Tongue (tissue), 2 donors: ENCODE measurements around the gene GPR162. TPM values are rescaled to one million over a fixed set of nuclear protein-coding genes. Genes with fewer than 3 reads are reported as not detected.

Experiments
- DNase-seq: peaks from one replicate; pipeline ENCODE4 v3.0.0-alpha.2; 2015
- total RNA-seq: library from RNA; depleted of rRNA; stranded (reverse); fragments of >200 nt; gene quantifications from one replicate; pipeline ENCODE4 v1.2.3, GENCODE V29; 2014

GPR162 gene
- total RNA-seq, 1 donor from 2014 or later = 13.1 TPM

GRCh38 chr12:6823182-6824084 is 1.8 kb downstream of the GPR162 start:
- no peak for DNase-seq

GRCh38 chr12:6824085-6824775 is 2.6 kb downstream of the GPR162 start:
- DNase-seq = no peak

GRCh38 chr12:6824901-6825381 is 3.3 kb downstream of the GPR162 start:
- no peak for DNase-seq

- peak; percentile 95 for DNase-seq
Observed at GRCh38 chr12:6825398-6826124, 3.9 kb downstream of the GPR162 start.

GRCh38 chr12:6826125-6826733 is 4.6 kb downstream of the GPR162 start:
- DNase-seq = no peak

- no peak for DNase-seq
Observed at GRCh38 chr12:6826734-6827436, 5.3 kb downstream of the GPR162 start.

- peak; percentile 91 for DNase-seq
Observed at GRCh38 chr12:6827437-6827911, 5.9 kb downstream of the GPR162 start.

GRCh38 chr12:6827982-6828780 is 6.6 kb downstream of the GPR162 start, which contains the start of gene P3H3:
Gene P3H3, plus strand, starts transcription at chr12:6828407. Its CDS starts 34 bp downstream, at chr12:6828441.
- peak; percentile 72 for DNase-seq

- peak; percentile 77 for DNase-seq
Observed at GRCh38 chr12:6828781-6829535, 7.3 kb downstream of the GPR162 start.

GRCh38 chr12:6829536-6830220 is 8.1 kb downstream of the GPR162 start:
- no peak for DNase-seq

- DNase-seq = no peak
Observed at GRCh38 chr12:6830286-6830890, 8.8 kb downstream of the GPR162 start.

GRCh38 chr12:6830999-6831398 is 9.4 kb downstream of the GPR162 start:
- no peak for DNase-seq

GRCh38 chr12:6831450-6831995 is 9.9 kb downstream of the GPR162 start:
- DNase-seq = no peak

- DNase-seq = no peak
Observed at GRCh38 chr12:6832125-6832524, 10.5 kb downstream of the GPR162 start.

- DNase-seq = no peak
Observed at GRCh38 chr12:6833189-6833890, 11.7 kb downstream of the GPR162 start.

GRCh38 chr12:6834254-6834653 is 12.6 kb downstream of the GPR162 start:
- DNase-seq = no peak

GRCh38 chr12:6834873-6835272 is 13.3 kb downstream of the GPR162 start:
- no peak for DNase-seq

- no peak for DNase-seq
Observed at GRCh38 chr12:6836851-6837250, 15.2 kb downstream of the GPR162 start.
